ENCODE data around the gene ARID5A. TPM values are rescaled to one million over a fixed set of nuclear protein-coding genes. Genes with fewer than 3 reads are reported as not detected.

The ARID5A gene
- total and polyA plus RNA-seq, 10 of the 15 experiments (the other 5 are each of a cell fraction or from before 2014, with no cell fraction given): 0.76 to 87.1 (median 37.6) TPM

DNA sequence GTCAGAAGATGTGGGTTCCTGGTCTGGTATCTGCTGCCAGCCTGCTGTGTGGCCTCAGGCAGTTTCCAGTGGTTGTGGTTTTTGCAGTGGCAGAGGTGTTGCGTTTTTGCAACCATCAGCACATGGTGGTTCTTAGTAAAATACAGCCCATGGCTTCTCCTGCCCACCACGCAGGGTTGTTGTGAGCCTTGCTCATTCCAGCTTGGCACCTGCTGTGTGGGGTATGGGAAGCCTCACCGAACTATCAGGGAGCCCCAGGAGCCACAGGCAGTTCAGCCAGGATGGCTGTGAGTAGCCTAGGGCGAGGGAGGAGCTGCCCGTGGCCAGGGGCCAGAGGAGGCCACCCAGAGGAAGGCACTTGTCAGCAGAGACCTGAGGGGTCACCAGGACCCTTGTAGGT, 9.8 kb downstream of the ARID5A start (continued):
- no peak for TF ChIP-seq ATF3 (IDR thresholded peaks at IDR 0.05; ENCODE audit: borderline replicate concordance, extremely low read depth, low read depth, low read length)
- no peak for TF ChIP-seq NFYA (IDR thresholded peaks at IDR 0.05; ENCODE audit: borderline replicate concordance, low read depth, low read length)
- no peak for TF ChIP-seq HDGF (IDR thresholded peaks at IDR 0.05)
- no peak for TF ChIP-seq MEF2B (IDR thresholded peaks at IDR 0.05; ENCODE audit: partially characterized antibody, poor library complexity, severe bottlenecking)
- no peak for TF ChIP-seq RELA (IDR thresholded peaks at IDR 0.05; ENCODE audit: borderline replicate concordance, partially characterized antibody)
- no peak for TF ChIP-seq MTA3 (IDR thresholded peaks at IDR 0.05; ENCODE audit: borderline replicate concordance, low read length)
- TF ChIP-seq, protein P1, sequence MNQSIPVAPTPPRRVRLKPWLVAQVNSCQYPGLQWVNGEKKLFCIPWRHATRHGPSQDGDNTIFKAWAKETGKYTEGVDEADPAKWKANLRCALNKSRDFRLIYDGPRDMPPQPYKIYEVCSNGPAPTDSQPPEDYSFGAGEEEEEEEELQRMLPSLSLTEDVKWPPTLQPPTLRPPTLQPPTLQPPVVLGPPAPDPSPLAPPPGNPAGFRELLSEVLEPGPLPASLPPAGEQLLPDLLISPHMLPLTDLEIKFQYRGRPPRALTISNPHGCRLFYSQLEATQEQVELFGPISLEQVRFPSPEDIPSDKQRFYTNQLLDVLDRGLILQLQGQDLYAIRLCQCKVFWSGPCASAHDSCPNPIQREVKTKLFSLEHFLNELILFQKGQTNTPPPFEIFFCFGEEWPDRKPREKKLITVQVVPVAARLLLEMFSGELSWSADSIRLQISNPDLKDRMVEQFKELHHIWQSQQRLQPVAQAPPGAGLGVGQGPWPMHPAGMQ (IDR thresholded peaks at IDR 0.05; ENCODE audit: borderline replicate concordance): no peak
- TF ChIP-seq POLR2A (IDR thresholded peaks at IDR 0.05; ENCODE audit: low read depth, low read length): peak; percentile 37; the same call in 1 of the 2 replicates
- TF ChIP-seq, protein P2, sequence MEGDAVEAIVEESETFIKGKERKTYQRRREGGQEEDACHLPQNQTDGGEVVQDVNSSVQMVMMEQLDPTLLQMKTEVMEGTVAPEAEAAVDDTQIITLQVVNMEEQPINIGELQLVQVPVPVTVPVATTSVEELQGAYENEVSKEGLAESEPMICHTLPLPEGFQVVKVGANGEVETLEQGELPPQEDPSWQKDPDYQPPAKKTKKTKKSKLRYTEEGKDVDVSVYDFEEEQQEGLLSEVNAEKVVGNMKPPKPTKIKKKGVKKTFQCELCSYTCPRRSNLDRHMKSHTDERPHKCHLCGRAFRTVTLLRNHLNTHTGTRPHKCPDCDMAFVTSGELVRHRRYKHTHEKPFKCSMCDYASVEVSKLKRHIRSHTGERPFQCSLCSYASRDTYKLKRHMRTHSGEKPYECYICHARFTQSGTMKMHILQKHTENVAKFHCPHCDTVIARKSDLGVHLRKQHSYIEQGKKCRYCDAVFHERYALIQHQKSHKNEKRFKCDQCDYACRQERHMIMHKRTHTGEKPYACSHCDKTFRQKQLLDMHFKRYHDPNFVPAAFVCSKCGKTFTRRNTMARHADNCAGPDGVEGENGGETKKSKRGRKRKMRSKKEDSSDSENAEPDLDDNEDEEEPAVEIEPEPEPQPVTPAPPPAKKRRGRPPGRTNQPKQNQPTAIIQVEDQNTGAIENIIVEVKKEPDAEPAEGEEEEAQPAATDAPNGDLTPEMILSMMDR (IDR thresholded peaks at IDR 0.05 in 2 of 3, conservative IDR thresholded peaks at IDR 0.05 in 1 of 3; ENCODE audit: control insufficient read depth in 2 of 3, extremely low read depth in 1 of 3, insufficient read depth in 1 of 3, low read depth in 3 of 3, low read length in 3 of 3): no peak
- TF ChIP-seq NR2F1 (conservative IDR thresholded peaks at IDR 0.05): no peak

All from GM12878 (cell line).